MCF 10A (cell line): ENCODE results near the gene ME3. TPM values are rescaled to one million over a fixed set of nuclear protein-coding genes. Genes with fewer than 3 reads are reported as not detected.

Experiments used
- BruUV-seq: library from RNA; stranded (reverse); fragments of 400-500 nt; replicated peaks from 2 replicates; lab custom pipeline; 2021; lab: Mats Ljungman, UMichigan
- CTCF ChIA-PET: fragments of 300-600 bp; sonication (Branson Sonifier 250); formaldehyde crosslinking; extraction: SDS; loops from one replicate; lab custom pipeline; 2021; ENCODE audit warnings: antibody characterized with exemption, inconsistent platforms; lab: Yijun Ruan, JAX
- POLR2A ChIA-PET: fragments of 300-600, 350-650 bp; sonication (Branson Sonifier 250); formaldehyde crosslinking; extraction: SDS; loops from one replicate; lab custom pipeline; 2020; ENCODE audit warnings: antibody characterized with exemption, inconsistent platforms; lab: Yijun Ruan, JAX
- DNase-seq: peaks from one replicate; pipeline ENCODE4 v3.0.0-alpha.2; 2018; ENCODE audit not compliant: unreplicated experiment
- H3K27ac Mint-ChIP-seq: one replicate; pipeline ENCODE4 v1.8.0; 2022; ENCODE audit warnings: mild to moderate bottlenecking, low read depth, mixed read lengths; ENCODE audit not compliant: unreplicated experiment
- H3K27me3 Mint-ChIP-seq: one replicate; pipeline ENCODE4 v1.8.0; 2022; ENCODE audit warnings: mixed read lengths; ENCODE audit not compliant: insufficient read depth, unreplicated experiment
- H3K36me3 Mint-ChIP-seq: one replicate; pipeline ENCODE4 v1.8.0; 2022; ENCODE audit warnings: mild to moderate bottlenecking, moderate library complexity, mixed read lengths; ENCODE audit not compliant: insufficient read depth, unreplicated experiment
- H3K4me1 Mint-ChIP-seq: one replicate; pipeline ENCODE4 v1.8.0; 2022; ENCODE audit warnings: mixed read lengths; ENCODE audit not compliant: insufficient read depth, unreplicated experiment
- H3K4me3 Mint-ChIP-seq: one replicate; pipeline ENCODE4 v1.8.0; 2022; ENCODE audit warnings: mild to moderate bottlenecking, moderate library complexity, mixed read lengths; ENCODE audit not compliant: unreplicated experiment
- H3K9me3 Mint-ChIP-seq: one replicate; pipeline ENCODE4 v1.8.0; 2022; ENCODE audit warnings: mixed read lengths; ENCODE audit not compliant: unreplicated experiment
- intact Hi-C: fragments of 100-400 bp; cut with micrococcal nuclease; formaldehyde crosslinking; loops from 2 replicates; pipeline ENCODE4 v1.14.1; 2022
- total RNA-seq: library from RNA; stranded (reverse); gene quantifications from 2 replicates; pipeline ENCODE4 v1.2.3, GENCODE V29; 2022
- TF ChIP-seq, protein P1 (sequence below): fragments of 200-600 bp; IDR thresholded peaks from one replicate; pipeline ENCODE4 v1.8.0; 2022; ENCODE audit warnings: antibody characterized with exemption, mild to moderate bottlenecking; ENCODE audit not compliant: unreplicated experiment

Gene ME3
- total RNA-seq, 1 experiment from 2014 or later = not detected

DNA sequence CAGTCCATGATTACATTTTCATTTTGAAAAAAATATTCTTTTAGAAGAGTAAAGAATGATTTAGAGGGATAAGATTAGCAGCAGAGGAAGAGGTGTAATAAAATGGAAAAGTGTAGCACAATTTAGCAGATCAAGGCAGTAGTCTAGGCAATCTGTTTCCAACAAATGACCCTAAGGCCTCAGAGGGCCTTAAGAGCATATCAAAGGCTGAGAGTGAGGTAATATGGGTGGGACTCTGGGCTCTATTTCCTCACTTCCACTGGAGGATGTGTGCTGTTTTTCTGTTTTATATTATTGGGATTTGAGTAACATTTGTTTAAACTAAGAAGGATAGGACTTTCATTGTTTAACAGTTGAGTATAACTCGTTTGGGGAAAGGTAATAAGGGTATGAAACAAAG is 269.0 kb downstream of the ME3 start:
- CTCF ChIA-PET = interaction anchor here (1.4 kb wide), 1 partner anchor 13 kb away, joined by 5 read pairs; no protein-coding TSS in a partner anchor
- no peaks in the 10 kb centered on the region for H3K27me3 Mint-ChIP-seq
- no peak for DNase-seq
- no peak overlapping the region for H3K27ac Mint-ChIP-seq
- POLR2A ChIA-PET = interaction anchor here (0.6 kb wide), 1 partner anchor 1913 kb away, joined by 4 read pairs; no protein-coding TSS in a partner anchor
- no TSS peak for BruUV-seq
- H3K36me3 Mint-ChIP-seq = no peaks in the 10 kb centered on the region
- intact Hi-C loops = no loop called here
- no peak overlapping the region for H3K4me3 Mint-ChIP-seq
- TF ChIP-seq, protein P1, sequence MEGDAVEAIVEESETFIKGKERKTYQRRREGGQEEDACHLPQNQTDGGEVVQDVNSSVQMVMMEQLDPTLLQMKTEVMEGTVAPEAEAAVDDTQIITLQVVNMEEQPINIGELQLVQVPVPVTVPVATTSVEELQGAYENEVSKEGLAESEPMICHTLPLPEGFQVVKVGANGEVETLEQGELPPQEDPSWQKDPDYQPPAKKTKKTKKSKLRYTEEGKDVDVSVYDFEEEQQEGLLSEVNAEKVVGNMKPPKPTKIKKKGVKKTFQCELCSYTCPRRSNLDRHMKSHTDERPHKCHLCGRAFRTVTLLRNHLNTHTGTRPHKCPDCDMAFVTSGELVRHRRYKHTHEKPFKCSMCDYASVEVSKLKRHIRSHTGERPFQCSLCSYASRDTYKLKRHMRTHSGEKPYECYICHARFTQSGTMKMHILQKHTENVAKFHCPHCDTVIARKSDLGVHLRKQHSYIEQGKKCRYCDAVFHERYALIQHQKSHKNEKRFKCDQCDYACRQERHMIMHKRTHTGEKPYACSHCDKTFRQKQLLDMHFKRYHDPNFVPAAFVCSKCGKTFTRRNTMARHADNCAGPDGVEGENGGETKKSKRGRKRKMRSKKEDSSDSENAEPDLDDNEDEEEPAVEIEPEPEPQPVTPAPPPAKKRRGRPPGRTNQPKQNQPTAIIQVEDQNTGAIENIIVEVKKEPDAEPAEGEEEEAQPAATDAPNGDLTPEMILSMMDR = no peak
- H3K4me1 Mint-ChIP-seq = no peaks in the 10 kb centered on the region
- H3K9me3 Mint-ChIP-seq = no peaks in the 10 kb centered on the region

DNA sequence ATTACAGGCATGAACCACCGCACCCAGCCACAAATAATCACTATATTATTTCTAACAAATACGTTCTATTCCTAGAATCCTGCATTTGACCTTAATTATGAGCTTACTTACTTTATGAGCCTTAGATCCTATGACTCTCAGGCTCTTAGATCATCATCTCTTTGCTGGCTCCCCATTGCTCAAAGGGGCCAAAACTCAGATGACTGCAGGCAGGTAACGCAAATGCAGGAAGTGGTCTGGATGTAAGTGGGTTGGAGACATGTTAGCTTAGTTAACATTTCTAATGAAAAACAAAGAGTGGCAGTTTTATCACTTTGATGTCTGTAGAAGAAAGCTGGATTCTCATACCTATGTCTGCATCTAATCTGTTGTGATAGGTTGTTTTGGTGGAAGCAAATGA is 274.3 kb downstream of the ME3 start:
- intact Hi-C loops = no loop called here
- POLR2A ChIA-PET = no interaction called here
- Mint-ChIP-seq H3K27ac (no peak overlapping the region), H3K4me3 (no peak overlapping the region), H3K27me3 (no peaks in the 10 kb centered on the region), H3K9me3 (no peaks in the 10 kb centered on the region), H3K4me1 (no peaks in the 10 kb centered on the region), H3K36me3 (no peaks in the 10 kb centered on the region)
- TF ChIP-seq, protein P1 = no peak
- BruUV-seq = no TSS peak
- DNase-seq = no peak
- CTCF ChIA-PET = interaction anchor here (0.7 to 2.1 kb wide), 3 partner anchors 18 to 52 kb away, joined by 3 to 9 read pairs (median 3); no protein-coding TSS in a partner anchor

DNA sequence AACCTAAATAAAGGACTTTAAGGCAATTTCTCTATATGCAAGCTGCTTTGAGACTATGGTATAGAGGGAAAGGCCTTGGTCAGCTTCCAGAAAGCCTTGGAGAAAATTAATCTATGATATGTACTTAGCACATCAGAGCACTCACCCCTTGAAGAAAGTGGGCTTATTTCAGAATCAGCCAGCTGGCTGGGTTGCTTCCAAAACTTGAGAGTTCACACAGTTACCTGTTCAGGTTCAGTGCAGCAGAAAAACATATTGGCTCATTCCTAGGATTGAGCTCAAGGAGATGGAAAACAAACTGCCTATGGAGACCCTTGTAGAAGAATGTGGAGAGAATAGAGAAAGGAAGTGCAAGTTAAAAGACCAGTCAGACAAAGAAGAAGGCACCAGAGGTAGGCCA is 275.1 kb downstream of the ME3 start:
- Mint-ChIP-seq H3K4me3 (no peak overlapping the region), H3K27ac (no peak overlapping the region), H3K36me3 (no peaks in the 10 kb centered on the region), H3K27me3 (no peaks in the 10 kb centered on the region), H3K9me3 (no peaks in the 10 kb centered on the region), H3K4me1 (no peaks in the 10 kb centered on the region)
- ChIA-PET POLR2A (interaction anchor here (0.7 kb wide), 1 partner anchor 9 kb away, joined by 3 read pairs; no protein-coding TSS in a partner anchor), CTCF (interaction anchor here (0.6 to 2.1 kb wide), 4 partner anchors 36 to 1153 kb away, joined by 3 to 9 read pairs (median 3); no protein-coding TSS in a partner anchor)
- TF ChIP-seq, protein P1 = no peak
- BruUV-seq = no TSS peak
- no peak for DNase-seq
- intact Hi-C loops = no loop called here

DNA sequence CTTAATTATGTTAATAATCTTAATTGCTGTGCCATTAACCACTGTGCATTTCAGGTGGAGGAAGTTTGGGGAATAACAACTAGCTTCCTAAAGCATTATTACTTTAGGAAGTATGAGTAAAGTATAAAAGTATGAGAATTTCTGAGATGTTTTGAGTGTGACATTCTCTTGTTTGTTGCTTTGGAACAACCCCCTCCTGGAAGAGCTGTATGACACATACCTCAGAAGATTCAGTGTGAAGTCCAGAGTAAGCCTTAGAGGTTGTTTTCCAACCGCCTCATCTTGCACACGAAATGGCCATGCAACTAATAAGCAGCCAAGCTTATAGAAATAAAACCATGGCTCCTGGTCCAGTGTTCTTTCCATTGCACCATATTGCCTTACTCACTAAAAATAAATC is 276.0 kb downstream of the ME3 start:
- Mint-ChIP-seq H3K36me3 (no peaks in the 10 kb centered on the region), H3K4me3 (no peak overlapping the region), H3K9me3 (no peaks in the 10 kb centered on the region), H3K27ac (no peak overlapping the region), H3K4me1 (no peaks in the 10 kb centered on the region), H3K27me3 (no peaks in the 10 kb centered on the region)
- BruUV-seq = no TSS peak
- intact Hi-C loops = no loop called here
- ChIA-PET POLR2A (no interaction called here), CTCF (interaction anchor here (0.6 kb wide), 1 partner anchor 257 kb away, joined by 3 read pairs; no protein-coding TSS in a partner anchor)
- DNase-seq = no peak
- TF ChIP-seq, protein P1 = no peak
